NCI-H69 (cell line): Measurements from ENCODE around the gene ST3GAL2.
"Not testable (repeated sequence)": the region's sequence is repeated elsewhere in the genome, so short reads cannot be mapped to it uniquely, and the experiment has no call there.

Experiments used
- DNase-seq: peaks from one replicate; lab custom pipeline; 2025; lab: John Stamatoyannopoulos, UW

The ST3GAL2 gene

DNA sequence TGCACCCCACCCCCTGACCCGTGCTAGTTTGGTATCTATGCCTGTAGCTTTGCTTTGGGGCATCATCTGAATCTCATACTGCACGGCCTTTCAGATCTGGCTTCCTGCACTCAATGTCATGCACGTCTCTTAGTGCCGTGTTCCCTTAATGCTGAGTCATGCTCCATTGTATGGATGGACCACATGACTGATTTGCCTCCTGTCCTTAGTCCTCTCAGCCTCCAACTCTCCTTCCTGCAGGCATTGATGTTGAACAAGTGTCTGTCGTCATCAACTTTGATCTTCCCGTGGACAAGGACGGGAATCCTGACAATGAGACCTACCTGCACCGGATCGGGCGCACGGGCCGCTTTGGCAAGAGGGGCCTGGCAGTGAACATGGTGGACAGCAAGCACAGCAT lies 106.2 kb downstream of the ST3GAL2 start:
- DNase-seq, result not testable (repeated sequence)

- no peak for DNase-seq
Observed at GRCh38 chr16:70331588-70332358, 107.1 kb downstream of the ST3GAL2 start.

- DNase-seq, result no peak
Observed at GRCh38 chr16:70331091-70331490, 107.8 kb downstream of the ST3GAL2 start.
